Right renal pelvis (tissue), 4 donors: ENCODE results near the gene JAK1. TPM values are rescaled to one million over a fixed set of nuclear protein-coding genes. Genes with fewer than 3 reads are reported as not detected.
"Not testable (repeated sequence)": the region's sequence is repeated elsewhere in the genome, so short reads cannot be mapped to it uniquely, and the experiment has no call there.

Source experiments
- DNase-seq, 4 donors: peaks; one replicate each; pipeline ENCODE4 v3.0.0-alpha.2; 2013; ENCODE audit warnings: low read depth in 4 of 4, low spot score in 3 of 4, missing footprints in 1 of 4
- polyA plus RNA-seq, 4 donors: library from polyadenylated mRNA; unstranded; fragments of 120-200 nt; gene quantifications; one replicate each; pipeline ENCODE4 v1.2.1, GENCODE V29; 2013; ENCODE audit not compliant: insufficient read length in 4 of 4

Gene JAK1
- polyA plus RNA-seq, result 100 to 1,000 TPM in 3 of 4 donors, 10 to 100 TPM in 1; 95.2 to 118 (median 113) TPM

DNA sequence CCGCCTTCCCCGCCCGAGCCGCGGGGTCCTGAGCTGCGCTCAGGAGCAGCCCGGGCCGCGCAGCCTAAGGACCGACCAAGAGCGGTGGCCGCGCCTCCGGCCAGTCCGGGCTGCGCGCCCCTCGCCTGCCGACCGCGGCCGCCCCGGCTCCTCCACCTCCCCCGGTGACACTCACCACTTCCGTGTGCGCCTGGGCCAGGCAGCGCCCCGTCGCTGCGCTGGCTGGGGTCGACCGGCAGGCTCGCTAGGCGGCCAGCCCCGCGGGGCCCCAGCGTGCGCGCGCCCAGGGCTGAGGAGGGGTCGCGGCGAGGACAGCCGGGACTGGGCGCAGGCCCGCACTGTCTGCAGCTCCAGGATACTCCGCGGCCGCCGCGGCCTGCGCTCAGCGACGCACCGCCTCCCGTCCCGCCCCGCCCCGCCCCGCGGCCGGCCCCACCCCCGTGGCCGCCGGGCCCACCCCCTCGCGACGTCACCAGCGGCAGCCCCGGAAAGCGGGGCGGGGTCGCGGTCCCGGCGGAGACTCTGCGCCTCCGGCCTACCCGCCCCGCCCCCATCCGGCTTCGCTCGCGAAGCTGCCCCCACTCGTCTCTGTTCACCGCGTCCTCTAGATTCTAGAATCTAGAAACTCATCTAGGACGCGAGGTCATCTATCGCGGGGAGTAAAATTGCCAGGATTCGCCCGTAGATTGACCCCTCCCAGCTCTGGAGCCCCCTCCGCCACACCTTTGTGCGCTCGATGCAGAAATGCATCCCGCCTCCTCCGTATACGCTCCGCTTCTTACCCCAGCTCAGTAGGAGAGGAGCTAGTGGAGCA lies at the start of gene JAK1:
Gene JAK1, minus strand, starts transcription at position 392 of the 814 bp plus-strand sequence. CDS start 80,285 bp downstream, outside the sequence.
- DNase-seq, result peak; percentile 76 to 80 (median 78)

DNA sequence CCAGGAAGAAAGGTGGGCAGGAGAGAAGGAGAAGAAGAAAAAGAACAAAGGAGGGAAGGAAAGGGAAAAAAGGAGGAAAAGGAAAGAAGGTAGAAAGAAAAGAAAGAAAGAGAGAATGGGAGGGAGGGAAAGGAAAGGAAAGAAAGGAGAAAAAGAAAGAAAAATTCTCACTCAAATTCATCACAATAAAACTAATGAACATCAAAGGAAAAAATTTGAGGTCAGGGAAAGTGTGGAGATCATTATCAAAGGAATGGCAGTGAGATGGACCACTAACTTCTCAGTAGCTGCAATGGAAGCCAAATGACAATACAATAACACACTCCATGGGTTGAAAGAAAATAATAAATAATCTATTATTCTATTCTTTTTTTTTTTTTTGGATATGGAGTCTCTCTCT lies 48.0 kb upstream of the JAK1 start:
- no peak for DNase-seq

DNA sequence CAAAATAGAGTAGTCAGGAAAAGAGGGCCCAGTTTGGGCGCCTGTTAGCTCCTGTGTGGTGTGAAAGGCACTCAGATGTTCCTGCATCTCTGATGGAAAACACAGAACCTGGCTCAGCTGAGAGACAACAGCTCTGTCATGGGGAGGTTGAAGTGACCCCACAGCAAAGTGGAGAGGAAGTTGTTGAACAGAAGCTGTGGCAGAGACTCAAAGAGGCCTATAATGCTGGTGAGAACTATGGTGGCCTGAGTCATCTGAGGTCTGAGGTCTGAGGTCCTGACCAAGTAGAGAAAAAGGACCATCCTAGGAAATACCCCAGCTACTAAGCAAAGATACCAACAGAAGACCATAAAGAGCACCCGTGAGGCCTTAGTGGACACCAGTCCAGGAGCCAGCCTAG lies 45.6 kb upstream of the JAK1 start:
- DNase-seq, result no peak

DNA sequence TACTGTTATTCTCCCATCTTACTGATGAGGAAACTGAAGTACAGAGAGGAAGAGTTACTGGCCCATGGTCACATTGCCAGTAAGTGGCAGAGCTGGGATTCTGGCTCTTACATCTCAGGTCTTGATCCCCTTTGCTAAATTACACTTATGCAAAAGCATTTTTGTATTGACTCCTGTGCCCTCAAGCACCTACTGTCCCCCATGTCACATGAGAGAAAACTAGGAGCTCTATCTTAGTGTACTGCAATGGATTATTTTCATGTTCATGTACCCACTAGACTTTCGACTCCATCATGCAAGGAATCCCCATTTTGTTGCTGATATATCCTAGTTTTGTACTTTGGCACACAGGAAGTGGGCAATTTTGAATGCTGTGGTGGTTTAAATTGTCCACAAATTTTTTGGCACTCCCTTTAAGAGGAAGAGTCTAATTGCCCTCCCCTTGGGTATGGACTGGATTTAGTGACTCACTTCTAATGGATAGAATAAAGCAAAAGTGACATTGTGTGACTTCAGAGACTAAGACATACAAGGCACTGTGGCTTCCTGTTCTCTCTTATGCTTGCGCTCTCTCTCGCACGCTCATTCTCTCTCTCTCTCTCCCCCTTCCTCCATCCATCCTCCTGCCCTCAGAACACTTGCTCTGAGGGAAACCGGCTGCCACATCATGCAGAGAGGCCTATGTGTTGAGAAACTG lies 43.5 kb upstream of the JAK1 start:
- DNase-seq, result no peak

DNA sequence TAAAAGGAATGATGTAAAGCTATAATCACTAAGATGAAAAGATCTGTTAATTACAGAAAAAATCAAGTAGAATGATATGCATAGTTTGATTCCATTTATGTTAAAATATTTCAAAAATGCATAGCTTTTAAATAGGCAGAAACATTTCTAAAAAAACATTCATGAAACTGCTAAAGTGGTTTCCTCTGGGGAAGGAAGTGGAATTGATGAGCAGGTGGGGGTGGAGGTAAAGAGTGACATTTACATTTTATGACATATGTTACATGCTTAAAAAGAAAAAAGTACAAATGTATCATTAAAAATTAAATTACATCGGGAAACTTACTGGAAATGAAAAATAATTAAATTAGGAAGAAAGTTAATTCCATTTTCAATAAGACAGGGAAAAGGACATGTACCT lies 42.8 kb upstream of the JAK1 start:
- no peak for DNase-seq

DNA sequence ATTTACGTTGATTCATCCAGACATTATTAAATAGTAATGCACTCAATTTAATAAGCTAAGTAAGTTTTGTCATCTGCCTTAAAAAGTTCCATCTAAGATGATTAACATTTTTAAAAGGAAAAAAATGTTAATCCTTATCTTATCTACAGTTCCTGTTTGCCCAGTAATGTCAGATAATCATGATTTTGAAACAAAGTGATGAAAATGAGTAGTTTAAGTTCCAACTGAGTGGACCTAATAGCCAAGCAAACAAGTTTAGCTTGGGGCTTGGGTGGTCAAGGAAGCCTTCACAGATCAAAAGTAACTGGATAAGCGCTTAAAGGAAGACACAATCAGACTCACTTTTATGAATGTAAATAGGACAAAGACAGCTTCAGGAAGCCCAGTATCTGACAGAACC lies 40.5 kb upstream of the JAK1 start:
- DNase-seq, result no peak

DNA sequence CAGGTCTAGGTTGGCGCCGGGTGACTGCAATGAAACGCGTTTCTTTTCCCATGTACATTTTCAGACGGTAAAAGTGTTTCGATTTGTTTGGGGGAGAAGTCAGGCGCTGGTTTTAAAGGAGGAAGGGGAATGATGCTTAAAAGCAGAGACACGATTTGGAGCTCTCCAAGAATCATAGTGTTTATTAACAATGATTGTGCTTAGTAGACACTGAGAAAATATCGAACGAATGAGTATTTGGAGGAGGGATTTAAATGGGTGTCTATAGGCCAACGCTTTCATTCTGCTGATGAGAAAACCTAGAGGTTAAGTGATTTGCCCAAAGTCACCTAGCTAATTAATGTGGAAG lies 36.9 kb upstream of the JAK1 start:
- no peak for DNase-seq

DNA sequence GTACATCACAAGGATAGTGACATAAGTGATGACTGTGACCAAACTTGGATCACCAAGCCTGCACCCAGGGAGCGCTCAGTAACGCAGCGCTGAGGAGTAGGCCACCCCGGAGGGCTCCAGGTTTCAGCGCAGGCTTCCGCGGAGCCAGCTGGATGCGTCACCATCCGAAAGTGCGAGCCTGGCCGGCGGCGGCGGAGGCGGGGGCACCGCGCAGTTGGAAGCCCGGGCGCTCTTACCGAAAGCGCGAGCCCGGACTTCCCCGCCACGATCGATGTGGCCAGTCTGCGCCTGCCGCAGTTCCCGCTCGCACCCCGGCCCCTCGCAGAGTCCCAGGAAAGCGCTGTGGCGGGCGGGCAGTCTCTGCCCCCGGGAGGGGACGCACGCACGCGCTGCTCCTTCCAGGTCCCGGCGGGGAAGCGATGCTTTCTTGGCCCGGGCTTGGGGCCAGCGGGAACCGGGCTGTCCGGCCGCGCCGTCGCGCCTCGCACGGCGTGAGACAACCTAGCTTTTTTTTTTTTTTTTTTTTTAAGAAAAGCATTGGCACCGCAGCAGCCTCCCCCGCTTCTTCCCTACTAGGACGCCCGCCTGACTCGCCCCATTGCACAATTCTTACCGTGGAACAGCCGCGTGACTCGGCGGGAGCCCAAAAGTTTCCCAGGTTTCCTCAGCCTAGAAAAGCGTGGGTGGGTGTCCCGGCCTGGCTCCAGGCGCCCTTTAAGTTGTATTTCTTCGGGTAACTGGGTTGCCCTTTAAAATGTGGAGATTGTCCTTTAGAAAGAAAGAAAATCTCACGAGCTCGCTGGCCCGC lies 36.4 kb upstream of the JAK1 start:
- peak in 2 of 4 donors; percentile 30 to 41 for DNase-seq

DNA sequence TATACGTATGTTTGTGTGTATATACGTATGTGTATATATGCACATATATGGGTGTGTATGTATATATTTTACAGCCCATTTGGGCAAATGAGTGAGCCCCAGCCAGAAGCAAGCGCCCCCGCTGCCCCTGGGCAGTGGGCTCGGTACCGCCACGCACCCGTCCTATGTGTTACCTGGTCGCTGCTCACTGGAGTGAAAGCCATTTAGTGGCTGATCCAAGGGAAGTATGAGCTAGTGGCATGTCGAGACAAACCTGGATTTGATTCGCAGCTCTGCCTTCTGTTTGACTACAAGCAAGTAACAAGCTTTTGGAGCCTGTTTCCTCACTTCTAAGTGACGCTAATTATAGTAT lies 35.8 kb upstream of the JAK1 start:
- no peak for DNase-seq

DNA sequence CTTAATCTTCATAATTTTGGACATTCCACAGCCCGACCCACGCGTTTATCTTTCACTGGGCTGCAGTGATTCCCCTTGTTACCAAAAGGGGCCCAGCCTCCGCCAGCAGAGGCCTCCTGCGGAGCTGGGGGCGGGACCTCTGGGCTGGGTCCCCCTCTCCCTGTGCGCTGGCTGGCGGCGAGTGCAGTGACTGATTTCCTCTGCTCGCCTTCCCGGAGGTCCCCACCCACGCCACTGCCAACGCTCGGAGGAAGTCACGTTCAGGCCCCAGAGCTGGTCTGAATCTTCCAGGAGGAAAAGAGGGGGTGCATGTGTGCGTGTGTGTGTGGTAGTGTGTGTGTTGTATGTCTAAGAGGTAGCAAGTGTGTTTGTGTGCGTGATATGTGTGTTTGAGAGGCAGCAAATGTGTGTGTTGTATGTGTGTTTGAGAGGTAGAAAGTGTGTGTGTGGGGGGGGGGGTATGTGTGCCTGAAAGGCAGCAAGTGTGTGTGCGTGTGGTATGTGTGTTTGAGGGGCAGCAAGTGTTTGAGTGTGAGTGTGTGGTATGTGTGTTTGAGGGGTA lies 35.0 kb upstream of the JAK1 start:
- DNase-seq, result no peak

DNA sequence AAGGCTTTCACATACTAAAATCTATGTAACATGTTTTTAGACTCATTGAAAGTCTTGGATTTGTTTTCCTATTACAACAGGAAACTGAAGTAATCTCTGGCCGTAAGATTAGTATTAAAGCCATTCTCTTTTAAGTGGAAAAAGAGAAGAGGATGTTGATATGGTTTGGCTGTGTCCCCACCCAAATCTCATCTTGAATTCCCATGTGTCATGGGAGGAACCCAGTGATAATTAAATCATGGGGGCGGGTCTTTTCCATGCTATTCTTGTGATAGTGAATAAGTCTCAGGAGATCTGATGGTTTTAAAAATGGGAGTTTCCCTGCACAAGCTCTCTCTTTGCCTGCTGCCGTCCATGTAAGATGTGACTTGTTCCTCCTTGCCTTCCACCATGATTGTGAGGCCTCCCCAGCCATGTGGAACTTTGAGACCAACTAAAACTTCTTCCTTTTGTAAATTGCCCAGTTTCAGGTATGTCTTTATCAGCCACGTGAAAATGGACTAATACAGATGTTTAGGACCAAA lies 32.1 kb upstream of the JAK1 start:
- DNase-seq, result not testable (repeated sequence)

DNA sequence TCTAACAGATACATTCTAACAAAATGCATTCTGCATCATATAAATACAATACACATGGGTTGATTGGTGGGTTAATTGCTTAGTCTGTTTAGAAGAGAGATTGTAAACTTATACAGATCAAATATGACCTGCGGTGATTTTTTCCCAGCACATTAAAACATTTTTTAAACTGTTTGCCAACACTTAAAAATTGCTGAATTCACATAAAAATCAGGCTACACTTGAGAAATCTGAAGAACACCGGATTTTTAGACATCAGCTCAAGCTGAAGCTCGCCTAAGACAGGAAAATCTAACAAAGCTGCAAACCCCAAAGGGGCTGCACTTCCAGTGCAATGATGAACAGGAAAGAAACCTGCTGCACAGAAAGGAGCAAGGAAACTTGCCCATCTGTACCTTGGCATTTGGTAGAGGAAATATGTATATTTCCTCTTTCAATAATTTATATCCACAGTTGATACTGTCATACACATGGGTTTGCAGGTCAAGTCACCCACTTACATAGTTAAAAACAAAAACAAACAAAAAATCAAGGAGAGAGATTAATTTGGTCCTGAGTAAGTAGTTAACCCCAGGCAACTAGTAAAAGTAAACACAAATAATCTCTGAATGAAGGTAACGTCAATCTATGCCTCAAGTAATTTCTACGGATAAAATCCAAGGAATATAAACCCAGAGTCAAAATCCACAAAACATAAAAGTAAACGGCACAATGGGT lies 30.4 kb upstream of the JAK1 start:
- DNase-seq, result no peak

DNA sequence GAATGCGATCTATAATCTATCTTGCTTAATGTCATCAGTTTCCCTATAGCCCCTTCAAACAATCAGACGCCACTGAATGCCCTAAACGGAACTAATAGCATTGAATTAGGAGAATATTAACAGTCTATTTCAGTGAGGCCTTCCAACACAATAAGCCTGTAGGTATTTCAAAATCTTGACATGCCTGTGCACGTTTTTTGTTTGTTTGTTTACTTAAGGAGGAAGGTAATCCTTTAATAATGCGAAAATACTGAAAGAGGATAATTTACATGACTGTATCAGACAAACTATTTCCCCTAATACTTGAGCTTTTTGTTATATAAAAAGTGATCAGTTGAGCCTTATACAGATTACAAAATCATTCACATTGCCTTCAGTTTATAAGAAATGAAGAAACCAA lies 29.0 kb upstream of the JAK1 start:
- no peak for DNase-seq

DNA sequence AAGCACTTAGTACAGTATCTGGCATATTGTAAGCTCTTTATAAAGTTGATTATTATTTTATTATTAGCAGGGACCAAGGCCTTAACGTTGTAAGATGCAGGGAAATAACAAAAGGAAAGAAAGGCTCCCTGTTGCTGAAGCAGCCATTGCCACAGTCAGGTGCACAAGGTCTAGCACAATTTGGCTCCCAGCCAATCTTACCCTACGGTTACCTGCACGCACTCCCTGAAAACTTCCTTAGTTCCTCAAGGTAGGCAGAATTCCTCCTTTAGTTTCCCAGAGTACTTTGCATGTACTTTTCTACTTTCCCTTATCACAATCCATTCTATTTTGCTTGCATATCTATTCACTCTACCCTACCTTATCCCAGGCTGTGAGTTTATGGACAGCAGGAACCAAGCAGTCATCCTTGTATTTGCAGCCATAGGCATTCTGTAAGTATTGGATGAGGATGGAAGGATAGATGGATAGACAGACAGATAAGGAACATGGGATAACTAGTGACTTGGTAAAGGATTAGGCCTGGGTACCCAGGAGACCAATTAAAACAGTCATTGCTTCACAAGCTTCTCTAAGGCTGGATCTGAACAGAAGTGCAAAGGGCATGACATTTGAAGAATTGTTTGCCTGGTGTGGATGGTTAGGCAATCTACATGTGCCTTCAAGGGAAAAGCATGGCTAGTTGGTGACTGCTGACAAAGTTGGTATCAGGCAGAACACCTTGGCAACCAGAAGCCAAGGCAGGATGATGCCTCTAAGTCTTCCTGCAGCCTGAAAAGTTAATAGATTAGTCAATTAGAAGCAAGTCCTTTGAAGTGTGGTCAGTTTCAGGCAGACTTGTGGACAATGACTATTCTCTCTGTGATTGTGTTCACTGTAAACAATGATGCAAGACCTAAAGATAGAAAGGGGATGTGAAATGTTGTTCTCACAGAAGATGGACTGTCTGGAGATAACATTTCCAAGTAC lies 20.8 kb upstream of the JAK1 start:
- DNase-seq, result no peak

DNA sequence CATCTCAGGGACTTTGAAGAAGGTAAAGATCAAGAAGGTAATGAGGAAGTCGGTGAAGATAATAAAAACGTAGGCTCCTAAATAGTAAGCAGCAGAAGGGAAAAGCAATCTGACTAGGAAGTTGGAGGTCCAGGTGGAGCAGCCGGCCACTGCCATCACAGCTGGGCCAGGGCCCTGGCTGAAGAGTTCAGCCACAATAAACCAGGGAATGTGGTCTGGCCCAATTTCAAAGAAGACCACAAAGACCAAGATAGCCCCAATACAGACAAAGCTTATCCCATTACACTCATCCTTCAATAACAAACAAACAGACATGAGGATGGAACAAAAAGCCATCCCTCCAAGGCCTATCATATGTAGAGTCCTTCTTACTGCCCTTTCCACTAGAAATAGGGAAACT lies 18.4 kb upstream of the JAK1 start:
- no peak for DNase-seq

DNA sequence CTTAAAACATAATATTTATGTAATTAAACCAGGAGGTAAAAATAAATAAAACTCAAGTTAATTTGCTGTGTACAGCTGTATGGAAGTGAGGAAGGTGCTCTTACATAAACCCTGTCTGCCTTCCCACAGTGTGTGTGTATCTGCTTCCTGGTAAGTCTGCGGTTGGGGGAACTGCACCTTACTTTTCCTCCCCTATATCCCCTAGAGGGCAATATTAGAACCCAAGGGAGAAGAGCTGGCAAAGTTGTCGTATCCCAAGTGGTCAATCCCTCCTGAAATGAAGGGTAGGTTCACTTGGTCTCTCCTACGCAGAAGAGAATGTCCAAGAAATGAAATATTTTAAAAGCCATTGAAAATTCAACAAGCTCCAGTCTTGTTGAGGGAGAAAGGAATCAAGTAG lies 17.8 kb upstream of the JAK1 start:
- no peak for DNase-seq

DNA sequence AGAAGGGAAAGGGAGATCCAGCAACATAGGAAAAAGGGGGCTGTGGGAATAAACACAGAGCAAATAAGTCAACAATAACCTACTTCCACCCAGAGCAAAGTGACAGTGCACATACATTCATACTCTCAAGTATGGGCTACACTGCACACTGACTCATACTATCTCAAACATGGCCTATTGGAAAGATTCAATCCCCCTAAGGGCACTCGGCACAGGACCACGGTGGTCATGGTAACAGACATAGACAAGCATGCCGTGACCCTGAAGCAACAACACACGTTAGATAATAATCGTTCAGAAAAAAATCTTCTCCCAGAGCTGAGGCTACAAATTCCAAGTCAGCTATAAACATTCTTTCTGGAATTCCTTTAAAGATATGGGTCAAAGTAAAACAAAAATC lies 16.8 kb upstream of the JAK1 start:
- DNase-seq, result no peak

DNA sequence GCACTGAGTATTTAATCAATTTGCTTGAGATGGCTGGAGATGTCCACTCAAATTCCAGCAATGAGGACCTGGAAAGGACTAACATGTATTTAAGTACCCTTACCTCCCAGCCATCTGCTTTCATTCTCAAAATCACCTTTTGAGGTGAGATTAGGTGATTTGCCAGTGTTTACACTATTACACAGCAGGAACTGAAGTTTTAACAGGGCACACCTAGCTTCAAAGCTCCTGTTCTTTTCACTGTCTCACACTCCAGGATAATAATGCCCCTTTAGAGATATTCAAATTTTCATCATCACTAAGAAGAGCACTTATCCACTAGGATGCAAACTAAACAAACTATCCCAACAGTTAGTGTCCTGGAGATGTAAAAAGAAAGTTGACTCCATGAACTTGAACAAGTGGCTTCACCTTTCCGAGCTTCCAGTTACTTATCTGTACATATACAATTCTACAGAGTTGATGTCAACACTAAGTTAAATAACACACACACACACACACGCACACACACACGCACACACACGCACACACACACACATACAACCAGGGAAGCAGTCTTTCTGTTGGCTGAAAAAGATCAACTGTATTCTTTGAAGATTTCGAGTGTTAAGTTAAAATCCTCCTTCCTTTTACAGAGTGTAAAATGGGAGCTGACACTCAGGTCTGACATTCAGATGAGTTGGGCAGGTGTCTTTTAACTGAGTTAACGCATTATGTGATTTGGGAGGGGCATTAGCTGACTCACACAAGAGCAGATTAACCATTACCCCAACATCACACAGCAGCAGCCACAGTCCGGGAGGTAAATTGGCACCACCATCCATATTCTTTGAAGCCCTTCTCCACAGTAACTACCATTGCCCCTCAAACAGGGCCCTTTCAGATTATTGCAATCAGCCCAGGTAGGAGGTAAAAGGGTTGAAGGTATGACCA lies 15.5 kb upstream of the JAK1 start:
- DNase-seq, result no peak
